ENCODE data around the gene IL12B.

IL12B gene

GRCh38 chr5:159342840-159343239 lies 12.6 kb upstream of the IL12B start:
- ATAC-seq (replicated peaks; ENCODE audit: extremely low read depth, poor library complexity, severe bottlenecking) (no peak), DNase-seq (ENCODE audit: low spot score in 2 of 2) (no peak)
- H3K4me1 Mint-ChIP-seq: peaks cover 42% of the 10 kb centered on the region
- no peak overlapping the region for H3K27ac Mint-ChIP-seq (ENCODE audit: low read depth)
- H3K9me3 Mint-ChIP-seq: no peaks in the 10 kb centered on the region
- no peak overlapping the region for H3K4me3 Mint-ChIP-seq
- peaks cover 3% of the 10 kb centered on the region for H3K36me3 Mint-ChIP-seq (ENCODE audit: insufficient read depth)
- H3K27me3 Mint-ChIP-seq: no peaks in the 10 kb centered on the region

DNA sequence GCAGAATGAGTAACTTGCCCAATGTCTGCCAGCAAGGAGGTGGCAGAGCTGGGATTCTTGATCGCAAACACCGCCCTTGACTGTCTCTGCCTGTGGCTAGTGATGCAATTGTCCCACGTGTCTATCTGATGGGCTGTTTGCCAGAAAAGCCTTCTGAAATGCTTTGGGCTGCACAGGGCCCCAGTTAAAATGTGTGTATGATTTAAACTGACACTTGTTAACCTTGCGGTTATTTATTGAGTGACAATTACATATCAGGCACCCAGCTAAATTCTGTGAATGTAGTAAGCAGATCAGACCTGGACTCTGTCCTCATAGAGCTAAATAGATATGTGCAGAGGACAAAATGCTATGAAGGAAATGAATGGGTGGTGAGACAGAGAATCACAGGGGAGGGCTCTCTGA lies 11.6 kb upstream of the IL12B start:
- H3K4me3 Mint-ChIP-seq: peak overlapping the region; percentile 51
- no peaks in the 10 kb centered on the region for H3K27me3 Mint-ChIP-seq
- no peaks in the 10 kb centered on the region for H3K9me3 Mint-ChIP-seq
- peaks cover 50% of the 10 kb centered on the region for H3K4me1 Mint-ChIP-seq
- peak; percentile 47 to 73 for DNase-seq (ENCODE audit: low spot score in 2 of 2)
- H3K27ac Mint-ChIP-seq (ENCODE audit: low read depth): peak overlapping the region; percentile 83
- peak; percentile 83 for ATAC-seq (replicated peaks; ENCODE audit: extremely low read depth, poor library complexity, severe bottlenecking)
- H3K36me3 Mint-ChIP-seq (ENCODE audit: insufficient read depth): peaks cover 3% of the 10 kb centered on the region

- Mint-ChIP-seq H3K4me1 (peaks cover 58% of the 10 kb centered on the region), H3K27me3 (no peaks in the 10 kb centered on the region), H3K9me3 (no peaks in the 10 kb centered on the region), H3K36me3 (ENCODE audit: insufficient read depth) (peaks cover 3% of the 10 kb centered on the region), H3K27ac (ENCODE audit: low read depth) (peak overlapping the region; percentile 68), H3K4me3 (peak overlapping the region; percentile 48)
- peak; percentile 13 for ATAC-seq (replicated peaks; ENCODE audit: extremely low read depth, poor library complexity, severe bottlenecking)
- no peak for DNase-seq (ENCODE audit: low spot score in 2 of 2)
Measured at GRCh38 chr5:159341145-159341544, 10.9 kb upstream of the IL12B start.

DNA sequence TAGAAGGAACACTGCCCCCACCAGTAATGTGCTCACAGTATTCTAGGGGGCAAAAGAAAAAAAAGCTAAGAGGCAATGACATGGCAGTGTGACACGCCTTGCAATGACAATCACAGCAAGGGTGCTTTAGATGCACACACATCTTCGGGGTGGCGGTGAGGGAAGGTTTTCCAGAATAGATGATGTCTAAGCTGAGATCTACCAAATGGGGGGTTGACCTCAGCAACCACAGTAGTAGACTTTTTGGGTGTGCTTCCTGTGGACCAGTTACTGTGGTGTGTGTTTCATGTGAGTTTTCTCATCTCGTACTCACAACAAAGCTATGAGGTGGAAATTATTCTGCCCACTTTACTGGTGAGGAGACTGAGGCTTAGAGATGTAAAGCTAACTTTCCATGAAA lies 10.2 kb upstream of the IL12B start:
- no peaks in the 10 kb centered on the region for H3K27me3 Mint-ChIP-seq
- no peaks in the 10 kb centered on the region for H3K9me3 Mint-ChIP-seq
- peak overlapping the region; percentile 48 for H3K4me3 Mint-ChIP-seq
- H3K4me1 Mint-ChIP-seq: peaks cover 59% of the 10 kb centered on the region
- DNase-seq (ENCODE audit: low spot score in 2 of 2) (peak in 1 of 2 donors; percentile 18), ATAC-seq (replicated peaks; ENCODE audit: extremely low read depth, poor library complexity, severe bottlenecking) (peak; percentile 13)
- H3K27ac Mint-ChIP-seq (ENCODE audit: low read depth): peak overlapping the region; percentile 68
- H3K36me3 Mint-ChIP-seq (ENCODE audit: insufficient read depth): peaks cover 3% of the 10 kb centered on the region

DNA sequence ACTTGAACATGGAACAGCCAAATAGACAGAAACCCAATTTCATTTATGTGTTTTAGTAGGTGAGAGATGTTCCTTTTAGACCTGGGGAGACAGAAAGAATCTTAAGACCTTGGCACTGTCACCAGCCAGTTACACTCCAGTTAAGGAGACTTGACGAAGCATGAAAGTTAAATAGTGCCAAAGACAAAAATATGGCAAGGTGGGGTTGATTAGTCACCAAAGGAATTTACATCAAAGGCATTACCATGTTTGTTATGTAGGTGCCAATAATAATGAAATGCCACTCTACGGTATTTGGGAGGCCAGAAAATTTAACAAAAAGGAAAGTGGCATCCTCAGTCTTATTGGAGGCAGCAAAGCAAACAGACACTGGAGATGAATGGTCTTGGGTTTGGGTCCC lies 9.2 kb upstream of the IL12B start:
- DNase-seq (ENCODE audit: low spot score in 2 of 2) (no peak), ATAC-seq (replicated peaks; ENCODE audit: extremely low read depth, poor library complexity, severe bottlenecking) (no peak)
- Mint-ChIP-seq H3K36me3 (ENCODE audit: insufficient read depth) (peaks cover 3% of the 10 kb centered on the region), H3K9me3 (no peaks in the 10 kb centered on the region), H3K27me3 (no peaks in the 10 kb centered on the region), H3K27ac (ENCODE audit: low read depth) (no peak overlapping the region), H3K4me3 (no peak overlapping the region), H3K4me1 (peaks cover 59% of the 10 kb centered on the region)

DNA sequence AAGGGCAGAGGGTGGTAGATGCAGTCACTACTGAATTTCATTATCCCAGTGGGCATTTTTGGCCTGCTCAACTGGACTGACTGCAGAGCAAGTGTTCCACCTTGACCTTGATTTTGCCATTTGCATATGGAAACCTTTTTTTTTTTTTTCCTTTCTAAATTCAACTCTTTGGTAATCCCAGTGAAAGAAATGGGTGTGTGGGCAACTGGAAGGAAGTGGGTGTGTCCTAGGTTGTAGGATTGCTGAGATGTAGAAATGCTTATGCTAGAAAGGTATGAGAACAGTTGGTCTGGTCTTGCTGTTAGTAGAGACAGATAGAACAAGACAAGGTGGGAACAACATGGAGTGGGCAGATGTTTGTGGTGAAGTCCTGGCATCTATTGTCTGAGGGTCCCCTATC lies 7.8 kb upstream of the IL12B start:
- DNase-seq (ENCODE audit: low spot score in 2 of 2) (no peak), ATAC-seq (replicated peaks; ENCODE audit: extremely low read depth, poor library complexity, severe bottlenecking) (no peak)
- Mint-ChIP-seq H3K4me3 (peak overlapping the region; percentile 14), H3K36me3 (ENCODE audit: insufficient read depth) (peaks cover 3% of the 10 kb centered on the region), H3K27ac (ENCODE audit: low read depth) (peak overlapping the region; percentile 68), H3K4me1 (peaks cover 54% of the 10 kb centered on the region), H3K27me3 (no peaks in the 10 kb centered on the region), H3K9me3 (no peaks in the 10 kb centered on the region)

DNA sequence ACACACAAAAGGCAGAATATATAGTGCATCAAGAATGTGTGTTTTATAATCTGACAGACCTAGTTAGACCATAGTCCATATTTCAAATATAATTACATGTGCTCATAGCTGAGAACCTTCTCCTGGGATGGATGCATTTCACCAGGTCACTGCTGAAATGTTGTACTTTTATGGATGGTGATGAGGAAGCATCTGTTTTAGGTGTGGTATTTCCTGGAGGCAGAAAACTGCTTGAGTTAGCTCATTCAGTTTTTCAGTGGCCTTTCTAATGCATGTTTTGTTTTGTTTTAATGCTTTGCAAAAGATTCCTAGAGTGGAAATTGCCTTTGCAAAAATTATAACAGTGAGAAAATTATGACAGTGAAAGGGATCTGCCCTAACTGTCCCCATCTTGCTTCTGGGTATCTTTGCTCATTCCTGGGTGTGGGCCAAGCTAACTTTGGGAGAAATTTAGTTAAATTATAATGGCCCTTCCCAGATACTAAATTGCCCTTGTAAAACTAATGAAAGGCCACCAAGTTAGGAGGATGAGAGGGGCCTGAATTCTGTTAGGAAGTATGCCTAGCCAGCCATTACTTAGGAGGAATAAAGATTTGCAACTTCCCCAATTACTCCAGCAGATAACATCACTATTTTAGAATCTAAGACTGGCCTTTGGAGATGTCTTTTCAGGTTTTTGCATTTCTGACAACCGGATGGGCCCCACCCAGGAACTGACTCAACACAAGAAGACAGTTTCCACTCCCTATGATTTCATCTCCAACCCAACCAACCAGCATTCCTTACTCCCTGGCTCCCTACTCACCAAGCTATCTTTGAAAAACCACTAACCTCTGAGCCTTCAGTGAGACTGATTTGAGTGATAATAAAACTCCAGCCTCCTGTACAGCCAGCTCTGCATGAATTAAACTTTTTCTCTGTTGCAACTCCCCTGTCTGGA lies 7.0 kb upstream of the IL12B start:
- peaks cover 52% of the 10 kb centered on the region for H3K4me1 Mint-ChIP-seq
- H3K36me3 Mint-ChIP-seq (ENCODE audit: insufficient read depth): peaks cover 7% of the 10 kb centered on the region
- no peak for DNase-seq (ENCODE audit: low spot score in 2 of 2)
- ATAC-seq (replicated peaks; ENCODE audit: extremely low read depth, poor library complexity, severe bottlenecking): peak; percentile 24
- H3K27me3 Mint-ChIP-seq: no peaks in the 10 kb centered on the region
- H3K9me3 Mint-ChIP-seq: no peaks in the 10 kb centered on the region
- peak overlapping the region; percentile 68 for H3K27ac Mint-ChIP-seq (ENCODE audit: low read depth)
- peak overlapping the region; percentile 14 for H3K4me3 Mint-ChIP-seq

DNA sequence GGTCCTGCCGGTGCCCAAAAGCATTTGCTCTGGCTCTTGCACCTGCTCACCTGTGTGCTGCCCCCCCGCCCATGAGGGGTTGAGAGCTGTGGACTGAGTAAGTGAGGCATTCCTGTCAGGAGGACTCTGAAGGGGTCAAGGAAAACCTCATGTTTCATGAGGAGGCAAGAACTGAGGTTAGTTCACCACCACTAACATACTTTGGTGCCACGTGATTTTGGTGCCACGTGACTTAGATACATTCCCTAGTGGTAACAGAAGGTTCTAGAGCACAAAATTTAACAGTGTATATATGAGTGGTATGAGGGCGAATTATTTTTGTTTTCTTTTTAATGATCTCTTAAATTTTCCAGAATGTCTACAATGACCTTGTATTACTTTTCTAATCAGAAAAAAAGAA lies 6.3 kb upstream of the IL12B start:
- peaks cover 7% of the 10 kb centered on the region for H3K36me3 Mint-ChIP-seq (ENCODE audit: insufficient read depth)
- H3K4me3 Mint-ChIP-seq: no peak overlapping the region

DNA sequence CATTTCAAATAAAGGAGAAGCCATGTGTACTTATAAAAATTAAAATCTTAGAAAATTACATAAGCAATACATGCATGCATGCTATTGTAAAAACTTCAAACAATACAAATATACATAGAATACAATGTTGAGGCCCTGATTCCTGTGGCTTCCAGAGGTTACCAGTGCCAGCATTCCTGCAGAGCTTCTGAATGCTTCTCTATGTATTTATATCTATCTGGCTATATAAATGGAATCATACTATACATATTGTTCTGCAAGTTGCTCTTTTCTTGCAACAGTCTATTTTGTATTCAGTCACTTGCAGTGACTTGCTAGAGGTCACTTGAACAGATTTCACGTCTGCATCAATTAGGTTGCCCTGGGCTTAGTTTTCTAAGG lies 3.2 kb upstream of the IL12B start:
- peaks cover 7% of the 10 kb centered on the region for H3K36me3 Mint-ChIP-seq (ENCODE audit: insufficient read depth)
- H3K27ac Mint-ChIP-seq (ENCODE audit: low read depth): no peak overlapping the region
- DNase-seq (ENCODE audit: low spot score in 2 of 2) (no peak), ATAC-seq (replicated peaks; ENCODE audit: extremely low read depth, poor library complexity, severe bottlenecking) (no peak)
- peaks cover 42% of the 10 kb centered on the region for H3K4me1 Mint-ChIP-seq
- H3K27me3 Mint-ChIP-seq: no peaks in the 10 kb centered on the region
- H3K9me3 Mint-ChIP-seq: no peaks in the 10 kb centered on the region
- H3K4me3 Mint-ChIP-seq: no peak overlapping the region

More for the DNA sequence above, 6.3 kb upstream of the IL12B start:
- DNase-seq (ENCODE audit: low spot score in 2 of 2) (no peak), ATAC-seq (replicated peaks; ENCODE audit: extremely low read depth, poor library complexity, severe bottlenecking) (no peak)
- peak overlapping the region; percentile 68 for H3K27ac Mint-ChIP-seq (ENCODE audit: low read depth)
- H3K9me3 Mint-ChIP-seq: no peaks in the 10 kb centered on the region
- H3K4me1 Mint-ChIP-seq: peaks cover 52% of the 10 kb centered on the region
- no peaks in the 10 kb centered on the region for H3K27me3 Mint-ChIP-seq

DNA sequence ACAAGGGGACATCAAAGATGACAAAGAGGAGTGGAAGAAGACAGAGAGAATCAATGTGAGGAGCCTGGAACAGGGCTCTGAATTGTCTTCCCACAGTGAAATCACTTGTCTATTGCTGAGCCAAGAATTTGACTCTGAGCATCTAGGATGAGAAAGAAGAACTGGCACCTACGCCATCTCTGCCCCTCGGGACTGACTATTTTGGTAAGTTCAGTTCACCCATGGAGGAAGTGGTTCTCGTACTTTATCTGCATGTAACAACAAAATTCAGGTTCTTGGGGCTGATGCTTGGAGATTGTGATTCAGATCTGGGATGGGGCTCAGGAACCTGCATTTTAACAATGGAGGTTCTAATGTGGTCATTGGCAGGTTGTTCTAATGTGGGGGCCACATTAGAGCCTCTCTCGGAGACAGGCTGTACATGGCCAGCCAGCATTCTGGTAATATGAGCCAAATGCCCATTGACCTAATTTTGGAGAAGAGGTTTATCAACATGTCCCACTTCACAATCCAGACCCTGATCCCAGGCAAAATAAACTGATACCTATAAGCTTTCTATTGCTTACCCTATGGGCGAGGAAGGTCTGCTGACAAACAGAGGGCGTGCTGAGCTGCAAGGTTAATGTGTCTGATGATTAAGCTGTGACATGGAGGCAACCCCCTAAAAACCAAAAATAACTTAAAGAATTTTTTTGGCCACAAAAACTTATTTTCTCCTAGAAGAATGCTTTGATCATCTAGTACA lies 2.7 kb upstream of the IL12B start:
- Mint-ChIP-seq H3K9me3 (no peaks in the 10 kb centered on the region), H3K27ac (ENCODE audit: low read depth) (no peak overlapping the region), H3K36me3 (ENCODE audit: insufficient read depth) (peaks cover 4% of the 10 kb centered on the region), H3K27me3 (no peaks in the 10 kb centered on the region), H3K4me3 (no peak overlapping the region), H3K4me1 (peaks cover 36% of the 10 kb centered on the region)
- DNase-seq (ENCODE audit: low spot score in 2 of 2) (no peak), ATAC-seq (replicated peaks; ENCODE audit: extremely low read depth, poor library complexity, severe bottlenecking) (no peak)

- Mint-ChIP-seq H3K36me3 (ENCODE audit: insufficient read depth) (peaks cover 4% of the 10 kb centered on the region), H3K27me3 (peaks cover 7% of the 10 kb centered on the region), H3K4me1 (peaks cover 20% of the 10 kb centered on the region), H3K27ac (ENCODE audit: low read depth) (no peak overlapping the region), H3K4me3 (peak overlapping the region; percentile 74), H3K9me3 (no peaks in the 10 kb centered on the region)
- ATAC-seq (replicated peaks; ENCODE audit: extremely low read depth, poor library complexity, severe bottlenecking) (peak; percentile 78), DNase-seq (ENCODE audit: low spot score in 2 of 2) (peak; percentile 58 to 78)
Measured at GRCh38 chr5:159331093-159331973, 1.0 kb upstream of the IL12B start.

DNA sequence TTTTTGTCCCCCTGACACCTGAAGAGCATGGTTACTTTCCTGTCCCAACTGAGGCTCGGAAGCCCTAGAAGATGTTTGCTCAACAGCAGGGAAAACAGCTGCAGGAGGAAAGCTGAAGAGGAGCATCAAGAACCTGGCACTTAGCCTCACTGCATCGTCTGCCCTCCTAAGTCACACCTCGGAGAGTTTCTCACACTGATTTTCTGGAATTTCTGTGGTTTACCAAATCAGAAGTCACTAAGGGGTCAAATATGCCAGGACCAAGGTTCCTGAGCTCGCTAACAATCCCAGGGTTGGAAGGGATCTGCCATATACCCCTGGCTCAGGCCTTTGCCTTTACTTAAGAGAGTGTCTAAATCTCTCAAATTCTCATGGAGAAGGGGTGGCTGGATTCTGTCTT lies 5.3 kb downstream of the IL12B start:
- H3K4me3 Mint-ChIP-seq: no peak overlapping the region
- no peaks in the 10 kb centered on the region for H3K9me3 Mint-ChIP-seq
- no peak for DNase-seq (ENCODE audit: low spot score in 2 of 2)
- H3K4me1 Mint-ChIP-seq: no peaks in the 10 kb centered on the region
- no peak for ATAC-seq (replicated peaks; ENCODE audit: extremely low read depth, poor library complexity, severe bottlenecking)
- no peaks in the 10 kb centered on the region for H3K36me3 Mint-ChIP-seq (ENCODE audit: insufficient read depth)
- no peak overlapping the region for H3K27ac Mint-ChIP-seq (ENCODE audit: low read depth)
- H3K27me3 Mint-ChIP-seq: peaks cover 31% of the 10 kb centered on the region
